IMR-90 (cell line): ENCODE results near the gene CYP4F22. TPM values are rescaled to one million over a fixed set of nuclear protein-coding genes. Genes with fewer than 3 reads are reported as not detected.

ENCODE experiments used
- ATAC-seq: fragments of 200-7000 bp; cut with Tn5 transposase; 2 replicates; pipeline ENCODE4 v1.9.1; 2020; ENCODE audit warnings: low read depth, mild to moderate bottlenecking, moderate library complexity
- Bru-seq: library from RNA; stranded (reverse); fragments of 400-500 nt; gene quantifications from one replicate; lab custom pipeline; 2021; lab: Mats Ljungman, UMichigan
- BruChase-seq, 2 experiments: library from RNA; stranded (reverse); fragments of 400-500 nt; gene quantifications; one replicate each; lab custom pipeline; 2021; lab: Mats Ljungman, UMichigan
- BruUV-seq: library from RNA; stranded (reverse); fragments of 400-500 nt; replicated peaks from 2 replicates; lab custom pipeline; 2021; lab: Mats Ljungman, UMichigan
- CTCF ChIA-PET: fragments of 300-600 bp; formaldehyde crosslinking; extraction: SDS; loops from one replicate; lab custom pipeline; 2021; ENCODE audit warnings: antibody characterized with exemption; lab: Yijun Ruan, JAX
- POLR2A ChIA-PET: fragments of 300-600 bp; sonication (Branson Sonifier 250); formaldehyde crosslinking; loops from one replicate; lab custom pipeline; 2022; ENCODE audit warnings: antibody characterized with exemption; ENCODE audit not compliant: unreplicated experiment; lab: Charles Lee
- DNase-seq: peaks from one replicate; pipeline ENCODE4 v3.0.0; 2013
- H2AFZ ChIP-seq: replicated peaks from 2 replicates; pipeline ENCODE3; 2013; ENCODE audit warnings: low read length, mild to moderate bottlenecking; ENCODE audit not compliant: poor library complexity
- H2AK5ac ChIP-seq: 2 replicates; pipeline ENCODE4 v1.6.1; 2013; ENCODE audit warnings: low read depth, low read length, inconsistent platforms
- H2AK9ac ChIP-seq: replicated peaks from 2 replicates; pipeline ENCODE3; 2013; ENCODE audit warnings: mild to moderate bottlenecking, low read depth, low read length, moderate library complexity; ENCODE audit not compliant: poor library complexity
- H2BK120ac ChIP-seq: 2 replicates; pipeline ENCODE4 v1.6.1; 2013; ENCODE audit warnings: low read depth, low read length, inconsistent platforms
- H2BK15ac ChIP-seq: 3 replicates; pipeline ENCODE4 v1.6.1; 2013; ENCODE audit warnings: low read depth, low read length, inconsistent platforms
- H2BK20ac ChIP-seq: 2 replicates; pipeline ENCODE4 v1.6.1; 2013; ENCODE audit warnings: low read depth, mild to moderate bottlenecking, inconsistent platforms, low read length, moderate library complexity
- H2BK5ac ChIP-seq: 2 replicates; pipeline ENCODE4 v1.6.1; 2013; ENCODE audit warnings: mild to moderate bottlenecking, low read depth, low read length, inconsistent platforms; ENCODE audit not compliant: poor library complexity, severe bottlenecking
- H3K14ac ChIP-seq: replicated peaks from 2 replicates; pipeline ENCODE4 v1.6.1; 2013; ENCODE audit warnings: low read depth, low read length, inconsistent platforms
- H3K18ac ChIP-seq: 2 replicates; pipeline ENCODE4 v1.6.1; 2013; ENCODE audit warnings: low read depth, low read length, control low read depth
- H3K23ac ChIP-seq: 2 replicates; pipeline ENCODE4 v1.6.1; 2013; ENCODE audit warnings: low read depth, low read length, inconsistent platforms
- H3K27ac ChIP-seq: 2 replicates; pipeline ENCODE4 v1.5.1; 2013; ENCODE audit warnings: mild to moderate bottlenecking, control low read depth, low read length; ENCODE audit not compliant: insufficient read depth
- H3K27me3 ChIP-seq: 2 replicates; pipeline ENCODE4 v1.6.1; 2013; ENCODE audit warnings: low read length; ENCODE audit not compliant: control insufficient read depth, insufficient read depth
- H3K36me3 ChIP-seq: 2 replicates; pipeline ENCODE4 v1.6.1; 2013; ENCODE audit warnings: low read length, mixed read lengths; ENCODE audit not compliant: control insufficient read depth, insufficient read depth
- H3K4ac ChIP-seq: 2 replicates; pipeline ENCODE4 v1.6.1; 2013; ENCODE audit warnings: low read depth, low read length, inconsistent platforms
- H3K4me1 ChIP-seq: 2 replicates; pipeline ENCODE4 v1.6.1; 2013; ENCODE audit warnings: low read length, mixed read lengths; ENCODE audit not compliant: control insufficient read depth, insufficient read depth
- H3K4me2 ChIP-seq: 2 replicates; pipeline ENCODE4 v1.6.1; 2013; ENCODE audit warnings: low read depth, mild to moderate bottlenecking, control low read depth, low read length, moderate library complexity
- H3K4me3 ChIP-seq: 2 replicates; pipeline ENCODE4 v1.5.1; 2013; ENCODE audit warnings: low read depth, mild to moderate bottlenecking, control low read depth, low read length, moderate library complexity; ENCODE audit not compliant: insufficient read depth
- H3K56ac ChIP-seq: 2 replicates; pipeline ENCODE4 v1.6.1; 2013; ENCODE audit warnings: low read length, inconsistent platforms; ENCODE audit not compliant: insufficient read depth; ENCODE audit errors: extremely low read depth
- H3K79me1 ChIP-seq, 2 experiments: 2 replicates each; pipeline ENCODE4 v1.6.1; 2013; ENCODE audit warnings: low read length in 2 of 2, inconsistent platforms in 1 of 2, low read depth in 1 of 2
- H3K9ac ChIP-seq: 2 replicates; pipeline ENCODE4 v1.6.1; 2013; ENCODE audit warnings: low read depth, low read length, control low read depth
- H3K9me1 ChIP-seq: 2 replicates; pipeline ENCODE4 v1.6.1; 2013; ENCODE audit warnings: low read length, inconsistent platforms; ENCODE audit not compliant: insufficient read depth
- H3K9me3 ChIP-seq: 2 replicates; pipeline ENCODE4 v1.6.1; 2013; ENCODE audit warnings: low read length; ENCODE audit not compliant: control insufficient read depth, insufficient read depth
- H4K20me1 ChIP-seq: 2 replicates; pipeline ENCODE4 v1.6.1; 2013; ENCODE audit warnings: low read length, inconsistent platforms; ENCODE audit not compliant: insufficient read depth
- H4K5ac ChIP-seq: 2 replicates; pipeline ENCODE4 v1.6.1; 2013; ENCODE audit warnings: mild to moderate bottlenecking, low read depth, low read length, control low read depth
- H4K8ac ChIP-seq, 2 experiments: 2 replicates each; pipeline ENCODE4 v1.6.1; 2013; ENCODE audit warnings: low read depth in 2 of 2, low read length in 2 of 2, control low read depth in 1 of 2, inconsistent platforms in 1 of 2
- H4K91ac ChIP-seq: 2 replicates; pipeline ENCODE4 v1.6.1; 2013; ENCODE audit warnings: low read depth, low read length, inconsistent platforms; ENCODE audit not compliant: insufficient read depth
- ELK1 ChIP-seq: fragments of 150-350 bp; IDR thresholded peaks from 2 replicates; pipeline ENCODE4 v1.6.1; 2016; ENCODE audit warnings: low read depth, mild to moderate bottlenecking, low read length, moderate library complexity, borderline replicate concordance
- RAD21 ChIP-seq: IDR thresholded peaks from 2 replicates; pipeline ENCODE4 v1.6.1; 2012; ENCODE audit warnings: low read length, improper control_type of control experiment
- RCOR1 ChIP-seq: IDR thresholded peaks from 2 replicates; pipeline ENCODE4 v1.6.1; 2012; ENCODE audit warnings: mild to moderate bottlenecking, low read length, improper control_type of control experiment; ENCODE audit not compliant: insufficient replicate concordance
- WGBS, 2 experiments: methylation state at CpG; one replicate each; pipeline versions ENCODE4 v1.1.5 to v1.1.7; 2013; ENCODE audit warnings: missing lambda C conversion rate in 2 of 2; ENCODE audit not compliant: insufficient read length in 1 of 2; ENCODE audit errors: extremely low coverage in 2 of 2; 5-methylcytosine and 5-hydroxymethylcytosine counted together
- dilution Hi-C: fragments of 300-500 bp; cut with HindIII; formaldehyde crosslinking; loops from one replicate; pipeline ENCODE4 v1.14.3; 2018; ENCODE audit warnings: low sequenced_read_pairs; ENCODE audit not compliant: unreplicated experiment
- in situ Hi-C: fragments of 300-500 bp; cut with MboI; formaldehyde crosslinking; loops from 3 replicates; pipeline ENCODE4 v1.14.3; 2019; ENCODE audit warnings: low sequenced_read_pairs, inconsistent platforms, mixed read lengths
- intact Hi-C: fragments of 100-400 bp; cut with micrococcal nuclease; formaldehyde crosslinking; loops from 2 replicates; pipeline ENCODE4 v1.10.0; 2022
- long read RNA-seq: library from polyadenylated mRNA; unstranded; transcript quantifications from one replicate; pipeline ENCODE4 v2.0.0, GENCODE V29; 2021; ENCODE audit not compliant: unreplicated experiment
- polyA plus RNA-seq, 3 experiments: library from polyadenylated mRNA; depleted of rRNA; stranded (reverse); fragments of >200 nt; gene quantifications; 2 replicates each; pipeline ENCODE4 v1.2.3, GENCODE V29; 2012; ENCODE audit warnings: low replicate concordance in 1 of 3
- total RNA-seq: library from RNA; depleted of rRNA; stranded (reverse); fragments of >200 nt; gene quantifications from 2 replicates; pipeline ENCODE4 v1.2.3, GENCODE V29; 2012; rRNA removed

CYP4F22 gene
- not detected in 2 replicates for total RNA-seq
- not detected in 2 replicates for polyA plus RNA-seq (2012; rRNA removed)
- polyA plus RNA-seq (2012; cell fraction: cytosol; rRNA removed) = not detected in 2 replicates
- not detected in 2 replicates for polyA plus RNA-seq (2012; cell fraction: nucleus; rRNA removed; ENCODE audit: low replicate concordance)
- not detected for Bru-seq, nascent RNA
- BruChase-seq, experiment 1, labeled RNA remaining after a 6-hour chase = percentile 7 among the genes with signal in this experiment
- BruChase-seq, experiment 2, labeled RNA remaining after a 2-hour chase = not detected
- long read RNA-seq = 0 reads

- H3K23ac ChIP-seq = no peak within 1 kb of the TSS
- dilution Hi-C loops (no loop called here), in situ Hi-C loops (no loop called here), intact Hi-C loops (no loop called here)
- H3K9ac ChIP-seq = no peak within 1 kb of the TSS
- no TSS peak for BruUV-seq
- peak within 1 kb of the TSS; percentile 32 for H2AFZ ChIP-seq
- H3K36me3 ChIP-seq = no peaks in the 10 kb centered on the region
- H3K4me2 ChIP-seq = no peak within 1 kb of the TSS
- no peak within 1 kb of the TSS for H4K8ac ChIP-seq
- ATAC-seq = no peak
- H2AK5ac ChIP-seq = no peak within 1 kb of the TSS
- CTCF ChIA-PET = no interaction called here
- no peak within 1 kb of the TSS for H2BK20ac ChIP-seq
- no peaks in the 10 kb centered on the region; the same call in 1 of the 2 replicates for H3K9me1 ChIP-seq
- POLR2A ChIA-PET = no interaction called here
- H2BK120ac ChIP-seq = no peak within 1 kb of the TSS
- no peak within 1 kb of the TSS for H2BK5ac ChIP-seq
- H3K18ac ChIP-seq = no peak within 1 kb of the TSS
- H3K56ac ChIP-seq = no peak within 1 kb of the TSS
- no peaks in the 10 kb centered on the region for H3K9me3 ChIP-seq
- TF ChIP-seq ELK1 (no peak), RAD21 (no peak), RCOR1 (no peak)
- H2BK15ac ChIP-seq = no peak within 1 kb of the TSS
- H3K27me3 ChIP-seq = peaks cover 11% of the 10 kb centered on the region; the same call in 1 of the 2 replicates
- H4K20me1 ChIP-seq = no peaks in the 10 kb centered on the region
- no peak within 1 kb of the TSS for H3K4me3 ChIP-seq
- no peaks in the 10 kb centered on the region for H3K4me1 ChIP-seq
- no peak within 1 kb of the TSS for H3K4ac ChIP-seq
- no peak within 1 kb of the TSS for H2AK9ac ChIP-seq
- 1% methylated on average over 15 of the region's 52 CpGs; no CpG with 5 or more reads in 1 of the 2 experiments for WGBS, 2 experiments
- H3K79me1 ChIP-seq = no peaks in the 10 kb centered on the region
- H3K14ac ChIP-seq = no peak within 1 kb of the TSS
- no peak within 1 kb of the TSS for H4K91ac ChIP-seq
- H4K5ac ChIP-seq = no peak within 1 kb of the TSS
- no peak for DNase-seq
- no peak within 1 kb of the TSS for H3K27ac ChIP-seq
Observed at GRCh38 chr19:15508035-15508710, at the start of gene CYP4F22. Gene CYP4F22, plus strand, starts transcription at chr19:15508525. Its CDS starts 16,812 bp downstream, at chr19:15525337.
